ENCODE data around the gene DOCK3. TPM values are rescaled to one million over a fixed set of nuclear protein-coding genes. Genes with fewer than 3 reads are reported as not detected.

Gene DOCK3
- total and polyA plus RNA-seq, 2 donors from 2014 or later, result 0.49 to 0.54 TPM

- H3K4me1 ChIP-seq (ENCODE audit: control insufficient read depth in 2 of 3, insufficient read depth in 2 of 3, low read depth in 1 of 3, low read length in 3 of 3), result no peaks in the 10 kb centered on the region
- intact Hi-C loops (cut with DNase I), result no loop called here
- DNase-seq (no peak), FAIRE-seq (no peak)
- no peaks in the 10 kb centered on the region for H3K27me3 ChIP-seq (ENCODE audit: control insufficient read depth, insufficient read depth, low read length)
- no peak overlapping the region for H3K4me3 ChIP-seq (ENCODE audit: low read length in 3 of 3)
- H3K9ac ChIP-seq (ENCODE audit: low read length in 3 of 3), result no peak overlapping the region
- H3K36me3 ChIP-seq (ENCODE audit: control insufficient read depth in 2 of 3, insufficient read depth in 3 of 3, low read length in 3 of 3), result peaks cover 0 to 14% (median 10%) of the 10 kb centered on the region in 3 donors
- TF ChIP-seq CTCF (IDR thresholded peaks at IDR 0.05; ENCODE audit: borderline replicate concordance, extremely low read depth, insufficient read depth), result no peak
- H3K27ac ChIP-seq (ENCODE audit: low read depth in 2 of 2, low read length in 2 of 2), result no peak overlapping the region
- H3K9me3 ChIP-seq (ENCODE audit: control insufficient read depth in 2 of 3, insufficient read depth in 1 of 3, low read length in 3 of 3), result no peaks in the 10 kb centered on the region
These were observed 25.8 kb upstream of the DOCK3 start for GRCh38 chr3:50648944-50649343.

- Histone ChIP-seq H3K9ac (ENCODE audit: low read length in 3 of 3) (no peak overlapping the region), H3K4me3 (ENCODE audit: low read length in 3 of 3) (no peak overlapping the region), H3K27ac (ENCODE audit: low read depth in 2 of 2, low read length in 2 of 2) (no peak overlapping the region), H3K9me3 (ENCODE audit: control insufficient read depth in 2 of 3, insufficient read depth in 1 of 3, low read length in 3 of 3) (no peaks in the 10 kb centered on the region), H3K4me1 (ENCODE audit: control insufficient read depth in 2 of 3, insufficient read depth in 2 of 3, low read depth in 1 of 3, low read length in 3 of 3) (no peaks in the 10 kb centered on the region), H3K36me3 (ENCODE audit: control insufficient read depth in 2 of 3, insufficient read depth in 3 of 3, low read length in 3 of 3) (peaks cover 0 to 9% (median 7%) of the 10 kb centered on the region in 3 donors), H3K27me3 (ENCODE audit: control insufficient read depth, insufficient read depth, low read length) (no peaks in the 10 kb centered on the region)
- DNase-seq (no peak), FAIRE-seq (no peak)
- no peak for TF ChIP-seq CTCF (IDR thresholded peaks at IDR 0.05; ENCODE audit: borderline replicate concordance, extremely low read depth, insufficient read depth)
- intact Hi-C loops (cut with DNase I), result no loop called here
These were observed 25.2 kb upstream of the DOCK3 start for GRCh38 chr3:50649451-50649931.

- TF ChIP-seq CTCF (IDR thresholded peaks at IDR 0.05; ENCODE audit: borderline replicate concordance, extremely low read depth, insufficient read depth), result no peak
These were observed 24.7 kb upstream of the DOCK3 start for GRCh38 chr3:50650018-50650417.

GRCh38 chr3:50651445-50651844 is 23.3 kb upstream of the DOCK3 start:
- intact Hi-C loops (cut with DNase I), result no loop called here
- Histone ChIP-seq H3K27ac (ENCODE audit: low read depth in 2 of 2, low read length in 2 of 2) (no peak overlapping the region), H3K27me3 (ENCODE audit: control insufficient read depth, insufficient read depth, low read length) (no peaks in the 10 kb centered on the region), H3K4me3 (ENCODE audit: low read length in 3 of 3) (no peak overlapping the region), H3K4me1 (ENCODE audit: control insufficient read depth in 2 of 3, insufficient read depth in 2 of 3, low read depth in 1 of 3, low read length in 3 of 3) (no peaks in the 10 kb centered on the region), H3K9ac (ENCODE audit: low read length in 3 of 3) (no peak overlapping the region), H3K36me3 (ENCODE audit: control insufficient read depth in 2 of 3, insufficient read depth in 3 of 3, low read length in 3 of 3) (peaks cover 0 to 2% (median 0%) of the 10 kb centered on the region in 3 donors), H3K9me3 (ENCODE audit: control insufficient read depth in 2 of 3, insufficient read depth in 1 of 3, low read length in 3 of 3) (no peaks in the 10 kb centered on the region)
- DNase-seq (no peak), FAIRE-seq (no peak)
- no peak for TF ChIP-seq CTCF (IDR thresholded peaks at IDR 0.05; ENCODE audit: borderline replicate concordance, extremely low read depth, insufficient read depth)

More at GRCh38 chr3:50650018-50650417, 24.7 kb upstream of the DOCK3 start:
- H3K27me3 ChIP-seq (ENCODE audit: control insufficient read depth, insufficient read depth, low read length), result no peaks in the 10 kb centered on the region
- intact Hi-C loops (cut with DNase I), result no loop called here
- no peak overlapping the region for H3K27ac ChIP-seq (ENCODE audit: low read depth in 2 of 2, low read length in 2 of 2)
- no peak for DNase-seq
- no peaks in the 10 kb centered on the region for H3K9me3 ChIP-seq (ENCODE audit: control insufficient read depth in 2 of 3, insufficient read depth in 1 of 3, low read length in 3 of 3)
- peaks cover 0 to 9% (median 6%) of the 10 kb centered on the region in 3 donors for H3K36me3 ChIP-seq (ENCODE audit: control insufficient read depth in 2 of 3, insufficient read depth in 3 of 3, low read length in 3 of 3)
- H3K4me1 ChIP-seq (ENCODE audit: control insufficient read depth in 2 of 3, insufficient read depth in 2 of 3, low read depth in 1 of 3, low read length in 3 of 3), result no peaks in the 10 kb centered on the region
- H3K4me3 ChIP-seq (ENCODE audit: low read length in 3 of 3), result no peak overlapping the region
- H3K9ac ChIP-seq (ENCODE audit: low read length in 3 of 3), result no peak overlapping the region
- no peak for FAIRE-seq

Measured in kidney (tissue), 14 donors.